Measurements from ENCODE around the gene ATP8A2. TPM values are rescaled to one million over a fixed set of nuclear protein-coding genes. Genes with fewer than 3 reads are reported as not detected.

Gene ATP8A2
- total RNA-seq, 2 donors from 2014 or later: 0.67 to 0.74 TPM

- DNase-seq (no peak), ATAC-seq (replicated peaks in 1 of 2) (peak; percentile 32 to 37)
- peaks cover 43% of the 10 kb centered on the region for H3K4me1 Mint-ChIP-seq (ENCODE audit: low read depth)
- H3K4me3 Mint-ChIP-seq: peak overlapping the region; percentile 38 to 62
- no peaks in the 10 kb centered on the region for H3K36me3 Mint-ChIP-seq (ENCODE audit: insufficient read depth in 2 of 2)
- no peaks in the 10 kb centered on the region for H3K27me3 Mint-ChIP-seq (ENCODE audit: low read depth)
- peak overlapping the region; percentile 47 for H3K27ac Mint-ChIP-seq
- H3K9me3 Mint-ChIP-seq: no peaks in the 10 kb centered on the region
Observed at GRCh38 chr13:25887962-25888655, 516.3 kb downstream of the ATP8A2 start.

- H3K27me3 Mint-ChIP-seq (ENCODE audit: low read depth): no peaks in the 10 kb centered on the region
- H3K9me3 Mint-ChIP-seq: peaks cover 0 to 1% of the 10 kb centered on the region in 2 donors
- peak overlapping the region; percentile 5 to 10 for H3K4me3 Mint-ChIP-seq
- DNase-seq (no peak), ATAC-seq (replicated peaks in 1 of 2) (peak; percentile 45 to 63)
- H3K36me3 Mint-ChIP-seq (ENCODE audit: insufficient read depth in 2 of 2): peaks cover 0 to 1% of the 10 kb centered on the region in 2 donors
- H3K27ac Mint-ChIP-seq: peak overlapping the region; percentile 31
- H3K4me1 Mint-ChIP-seq (ENCODE audit: low read depth): peaks cover 31% of the 10 kb centered on the region
Observed at GRCh38 chr13:25890671-25891212, 519.0 kb downstream of the ATP8A2 start.

GRCh38 chr13:25898991-25899390, 527.2 kb downstream of the ATP8A2 start:
- Mint-ChIP-seq H3K27me3 (ENCODE audit: low read depth) (peaks cover 18% of the 10 kb centered on the region), H3K36me3 (ENCODE audit: insufficient read depth in 2 of 2) (peaks cover 1 to 14% of the 10 kb centered on the region in 2 donors), H3K27ac (no peak overlapping the region), H3K4me1 (ENCODE audit: low read depth) (peaks cover 24% of the 10 kb centered on the region), H3K9me3 (peaks cover 0 to 4% of the 10 kb centered on the region in 2 donors), H3K4me3 (no peak overlapping the region)
- DNase-seq (no peak), ATAC-seq (replicated peaks in 1 of 2) (no peak)

GRCh38 chr13:25899464-25899863, 527.7 kb downstream of the ATP8A2 start:
- Mint-ChIP-seq H3K9me3 (peaks cover 0 to 4% of the 10 kb centered on the region in 2 donors), H3K36me3 (ENCODE audit: insufficient read depth in 2 of 2) (peaks cover 1 to 14% of the 10 kb centered on the region in 2 donors), H3K27me3 (ENCODE audit: low read depth) (peaks cover 18% of the 10 kb centered on the region), H3K4me3 (no peak overlapping the region), H3K4me1 (ENCODE audit: low read depth) (peaks cover 24% of the 10 kb centered on the region), H3K27ac (no peak overlapping the region)
- ATAC-seq (replicated peaks in 1 of 2): no peak
- no peak for DNase-seq

- Mint-ChIP-seq H3K4me1 (ENCODE audit: low read depth) (peaks cover 24% of the 10 kb centered on the region), H3K9me3 (peaks cover 0 to 4% of the 10 kb centered on the region in 2 donors), H3K27me3 (ENCODE audit: low read depth) (peaks cover 18% of the 10 kb centered on the region), H3K27ac (peak overlapping the region; percentile 30), H3K36me3 (ENCODE audit: insufficient read depth in 2 of 2) (peaks cover 1 to 14% of the 10 kb centered on the region in 2 donors), H3K4me3 (no peak overlapping the region)
- DNase-seq (no peak), ATAC-seq (replicated peaks in 1 of 2) (no peak)
Observed at GRCh38 chr13:25899952-25900351, 528.2 kb downstream of the ATP8A2 start.

GRCh38 chr13:25901460-25902376, 529.9 kb downstream of the ATP8A2 start:
- H3K27me3 Mint-ChIP-seq (ENCODE audit: low read depth): peaks cover 18% of the 10 kb centered on the region
- peaks cover 1 to 14% of the 10 kb centered on the region in 2 donors for H3K36me3 Mint-ChIP-seq (ENCODE audit: insufficient read depth in 2 of 2)
- H3K4me3 Mint-ChIP-seq: peak overlapping the region in 1 of 2 donors; percentile 22
- H3K4me1 Mint-ChIP-seq (ENCODE audit: low read depth): peaks cover 24% of the 10 kb centered on the region
- H3K27ac Mint-ChIP-seq: no peak overlapping the region
- peak; percentile 91 to 93 for ATAC-seq (replicated peaks in 1 of 2)
- DNase-seq: peak; percentile 45 to 50
- H3K9me3 Mint-ChIP-seq: peaks cover 0 to 4% of the 10 kb centered on the region in 2 donors

GRCh38 chr13:25902455-25902854, 530.7 kb downstream of the ATP8A2 start:
- no peak overlapping the region for H3K27ac Mint-ChIP-seq
- no peak for DNase-seq
- no peak for ATAC-seq (replicated peaks in 1 of 2)
- H3K4me3 Mint-ChIP-seq: no peak overlapping the region
- peaks cover 1 to 11% of the 10 kb centered on the region in 2 donors for H3K36me3 Mint-ChIP-seq (ENCODE audit: insufficient read depth in 2 of 2)
- H3K27me3 Mint-ChIP-seq (ENCODE audit: low read depth): peaks cover 18% of the 10 kb centered on the region
- peaks cover 0 to 4% of the 10 kb centered on the region in 2 donors for H3K9me3 Mint-ChIP-seq
- peaks cover 24% of the 10 kb centered on the region for H3K4me1 Mint-ChIP-seq (ENCODE audit: low read depth)

- ATAC-seq (replicated peaks in 1 of 2): peak; percentile 68 to 75
- H3K27ac Mint-ChIP-seq: no peak overlapping the region
Observed at GRCh38 chr13:25902891-25903341, 531.1 kb downstream of the ATP8A2 start.

GRCh38 chr13:25904830-25905229, 533.1 kb downstream of the ATP8A2 start:
- Mint-ChIP-seq H3K4me3 (no peak overlapping the region), H3K9me3 (no peaks in the 10 kb centered on the region), H3K36me3 (ENCODE audit: insufficient read depth in 2 of 2) (peaks cover 0 to 2% of the 10 kb centered on the region in 2 donors), H3K27ac (no peak overlapping the region), H3K4me1 (ENCODE audit: low read depth) (peaks cover 15% of the 10 kb centered on the region), H3K27me3 (ENCODE audit: low read depth) (peaks cover 5% of the 10 kb centered on the region)
- DNase-seq (no peak), ATAC-seq (replicated peaks in 1 of 2) (no peak)

More at GRCh38 chr13:25902891-25903341, 531.1 kb downstream of the ATP8A2 start:
- DNase-seq: peak; percentile 28 to 29
- Mint-ChIP-seq H3K4me1 (ENCODE audit: low read depth) (peaks cover 24% of the 10 kb centered on the region), H3K36me3 (ENCODE audit: insufficient read depth in 2 of 2) (peaks cover 0 to 6% of the 10 kb centered on the region in 2 donors), H3K4me3 (no peak overlapping the region), H3K27me3 (ENCODE audit: low read depth) (peaks cover 15% of the 10 kb centered on the region), H3K9me3 (peaks cover 0 to under 1% of the 10 kb centered on the region in 2 donors)

- no peak for ATAC-seq (replicated peaks in 1 of 2)
- no peak for DNase-seq
- Mint-ChIP-seq H3K4me1 (ENCODE audit: low read depth) (peaks cover 7% of the 10 kb centered on the region), H3K36me3 (ENCODE audit: insufficient read depth in 2 of 2) (no peaks in the 10 kb centered on the region), H3K27me3 (ENCODE audit: low read depth) (no peaks in the 10 kb centered on the region), H3K9me3 (no peaks in the 10 kb centered on the region), H3K4me3 (no peak overlapping the region), H3K27ac (no peak overlapping the region)
Observed at GRCh38 chr13:25905611-25906010, 533.8 kb downstream of the ATP8A2 start.

GRCh38 chr13:25906191-25906661, 534.5 kb downstream of the ATP8A2 start:
- Mint-ChIP-seq H3K9me3 (no peaks in the 10 kb centered on the region), H3K36me3 (ENCODE audit: insufficient read depth in 2 of 2) (no peaks in the 10 kb centered on the region), H3K4me1 (ENCODE audit: low read depth) (peaks cover under 1% of the 10 kb centered on the region), H3K27ac (no peak overlapping the region), H3K4me3 (no peak overlapping the region), H3K27me3 (ENCODE audit: low read depth) (no peaks in the 10 kb centered on the region)
- DNase-seq (no peak), ATAC-seq (replicated peaks in 1 of 2) (no peak)

- H3K9me3 Mint-ChIP-seq: no peaks in the 10 kb centered on the region
- DNase-seq: no peak
- no peak overlapping the region for H3K27ac Mint-ChIP-seq
- H3K4me1 Mint-ChIP-seq (ENCODE audit: low read depth): no peaks in the 10 kb centered on the region
- no peak overlapping the region for H3K4me3 Mint-ChIP-seq
- no peaks in the 10 kb centered on the region for H3K36me3 Mint-ChIP-seq (ENCODE audit: insufficient read depth in 2 of 2)
- ATAC-seq (replicated peaks in 1 of 2): no peak
- no peaks in the 10 kb centered on the region for H3K27me3 Mint-ChIP-seq (ENCODE audit: low read depth)
Observed at GRCh38 chr13:25908366-25908765, 536.6 kb downstream of the ATP8A2 start.

GRCh38 chr13:25910243-25910642, 538.5 kb downstream of the ATP8A2 start:
- Mint-ChIP-seq H3K9me3 (no peaks in the 10 kb centered on the region), H3K36me3 (ENCODE audit: insufficient read depth in 2 of 2) (no peaks in the 10 kb centered on the region), H3K27me3 (ENCODE audit: low read depth) (no peaks in the 10 kb centered on the region), H3K4me3 (no peak overlapping the region), H3K27ac (no peak overlapping the region), H3K4me1 (ENCODE audit: low read depth) (no peaks in the 10 kb centered on the region)
- DNase-seq: no peak
- no peak for ATAC-seq (replicated peaks in 1 of 2)
